ENCODE results near the gene R3HDM2.
"Not testable (repeated sequence)": the region's sequence is repeated elsewhere in the genome, so short reads cannot be mapped to it uniquely, and the experiment has no call there.

GRCh38 chr12:57402156-57402555 lies 28.7 kb downstream of the R3HDM2 start:
- TF ChIP-seq, protein P1, sequence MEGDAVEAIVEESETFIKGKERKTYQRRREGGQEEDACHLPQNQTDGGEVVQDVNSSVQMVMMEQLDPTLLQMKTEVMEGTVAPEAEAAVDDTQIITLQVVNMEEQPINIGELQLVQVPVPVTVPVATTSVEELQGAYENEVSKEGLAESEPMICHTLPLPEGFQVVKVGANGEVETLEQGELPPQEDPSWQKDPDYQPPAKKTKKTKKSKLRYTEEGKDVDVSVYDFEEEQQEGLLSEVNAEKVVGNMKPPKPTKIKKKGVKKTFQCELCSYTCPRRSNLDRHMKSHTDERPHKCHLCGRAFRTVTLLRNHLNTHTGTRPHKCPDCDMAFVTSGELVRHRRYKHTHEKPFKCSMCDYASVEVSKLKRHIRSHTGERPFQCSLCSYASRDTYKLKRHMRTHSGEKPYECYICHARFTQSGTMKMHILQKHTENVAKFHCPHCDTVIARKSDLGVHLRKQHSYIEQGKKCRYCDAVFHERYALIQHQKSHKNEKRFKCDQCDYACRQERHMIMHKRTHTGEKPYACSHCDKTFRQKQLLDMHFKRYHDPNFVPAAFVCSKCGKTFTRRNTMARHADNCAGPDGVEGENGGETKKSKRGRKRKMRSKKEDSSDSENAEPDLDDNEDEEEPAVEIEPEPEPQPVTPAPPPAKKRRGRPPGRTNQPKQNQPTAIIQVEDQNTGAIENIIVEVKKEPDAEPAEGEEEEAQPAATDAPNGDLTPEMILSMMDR (IDR thresholded peaks at IDR 0.05; ENCODE audit: borderline replicate concordance, extremely low read depth, low read length, poor library complexity, severe bottlenecking), result not testable (repeated sequence)
- not testable (repeated sequence) for TF ChIP-seq EZH2 (IDR thresholded peaks at IDR 0.05; ENCODE audit: borderline replicate concordance, low read depth, low read length, severe bottlenecking)
